Measurements from ENCODE around the gene COMMD10.

Gene COMMD10

DNA sequence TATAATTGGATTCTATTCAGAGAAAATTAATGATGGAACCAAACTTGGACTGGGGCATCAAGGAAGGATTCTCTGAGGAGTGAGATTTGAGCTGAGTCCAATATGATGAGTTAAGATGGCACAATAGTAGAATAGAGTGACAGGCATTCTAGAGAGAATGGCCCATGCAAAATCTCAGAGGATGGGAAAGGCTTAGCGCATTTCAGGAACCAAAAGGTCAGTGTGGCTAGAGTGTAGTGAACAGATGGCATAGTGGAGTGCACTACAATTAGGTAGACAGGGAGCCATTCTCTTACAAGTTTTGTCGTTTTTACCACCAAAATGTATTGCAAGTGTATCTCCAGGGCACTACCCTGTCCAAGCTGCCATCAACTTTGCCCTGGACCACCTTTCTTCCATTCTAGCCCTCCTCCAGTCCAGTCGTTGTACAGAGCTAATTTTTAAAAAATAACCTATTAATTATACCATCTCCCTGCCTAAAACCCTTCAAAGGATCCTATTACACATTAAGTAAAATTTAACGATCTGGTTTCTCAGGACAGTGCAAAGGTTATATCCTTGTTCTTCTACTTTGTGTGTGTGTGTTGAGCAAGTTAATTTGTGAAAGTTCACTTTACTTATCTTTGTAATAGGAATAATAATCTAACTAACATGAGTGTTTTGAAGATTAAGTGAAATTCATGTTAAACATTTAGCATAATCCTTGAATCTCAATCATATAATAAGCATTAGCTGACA lies 211.7 kb downstream of the COMMD10 start:
- Histone ChIP-seq H3K36me3 (ENCODE audit: control insufficient read depth in 5 of 5, insufficient read depth in 5 of 5, low read length in 5 of 5) (peaks cover 8 to 30% (median 20%) of the 10 kb centered on the region in 5 donors), H3K27me3 (ENCODE audit: control insufficient read depth in 5 of 5, insufficient read depth in 4 of 5, low read length in 5 of 5) (no peaks in the 10 kb centered on the region), H3K27ac (ENCODE audit: low read depth, low read length) (no peak overlapping the region), H3K4me1 (ENCODE audit: control insufficient read depth in 5 of 5, insufficient read depth in 5 of 5, low read length in 5 of 5) (no peaks in the 10 kb centered on the region), H3K9ac (ENCODE audit: low read length in 5 of 5) (no peak overlapping the region), H3K9me3 (ENCODE audit: control insufficient read depth in 5 of 5, low read length in 5 of 5) (peaks cover 8 to 11% (median 10%) of the 10 kb centered on the region in 5 donors), H3K4me3 (ENCODE audit: low read depth in 1 of 5, low read length in 5 of 5) (no peak overlapping the region)

DNA sequence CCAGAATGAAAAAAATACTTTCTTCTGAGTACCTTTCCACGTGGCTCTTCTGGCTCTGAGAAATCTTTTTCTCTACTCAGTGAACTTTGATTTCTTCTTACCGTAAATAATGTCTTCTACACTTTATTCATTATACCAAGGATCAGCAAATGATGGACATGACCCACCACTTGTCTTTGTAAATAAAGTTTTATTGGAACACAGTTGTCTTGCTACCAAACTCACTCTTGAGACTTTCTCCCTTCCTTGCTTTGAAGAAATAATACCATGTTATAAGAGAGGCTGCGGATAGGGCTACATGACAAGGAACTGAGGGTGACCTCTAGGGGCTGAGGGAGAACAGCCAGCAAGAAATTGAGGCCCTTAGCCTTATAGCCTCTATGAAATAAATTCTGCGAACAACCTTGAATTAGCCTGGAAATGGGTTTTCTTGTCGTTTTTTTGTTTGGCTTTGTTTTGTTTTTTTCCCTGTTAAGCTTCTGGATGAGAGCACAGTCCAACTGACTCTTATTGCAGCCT lies 212.5 kb downstream of the COMMD10 start:
- no peak overlapping the region for H3K9ac ChIP-seq (ENCODE audit: low read length in 5 of 5)
- H3K27ac ChIP-seq (ENCODE audit: low read depth, low read length) = no peak overlapping the region
- H3K9me3 ChIP-seq (ENCODE audit: control insufficient read depth in 5 of 5, low read length in 5 of 5) = peaks cover 8 to 11% (median 10%) of the 10 kb centered on the region in 5 donors
- no peaks in the 10 kb centered on the region for H3K4me1 ChIP-seq (ENCODE audit: control insufficient read depth in 5 of 5, insufficient read depth in 5 of 5, low read length in 5 of 5)
- no peaks in the 10 kb centered on the region for H3K27me3 ChIP-seq (ENCODE audit: control insufficient read depth in 5 of 5, insufficient read depth in 4 of 5, low read length in 5 of 5)
- peaks cover 8 to 37% (median 21%) of the 10 kb centered on the region in 5 donors for H3K36me3 ChIP-seq (ENCODE audit: control insufficient read depth in 5 of 5, insufficient read depth in 5 of 5, low read length in 5 of 5)
- H3K4me3 ChIP-seq (ENCODE audit: low read depth in 1 of 5, low read length in 5 of 5) = no peak overlapping the region

DNA sequence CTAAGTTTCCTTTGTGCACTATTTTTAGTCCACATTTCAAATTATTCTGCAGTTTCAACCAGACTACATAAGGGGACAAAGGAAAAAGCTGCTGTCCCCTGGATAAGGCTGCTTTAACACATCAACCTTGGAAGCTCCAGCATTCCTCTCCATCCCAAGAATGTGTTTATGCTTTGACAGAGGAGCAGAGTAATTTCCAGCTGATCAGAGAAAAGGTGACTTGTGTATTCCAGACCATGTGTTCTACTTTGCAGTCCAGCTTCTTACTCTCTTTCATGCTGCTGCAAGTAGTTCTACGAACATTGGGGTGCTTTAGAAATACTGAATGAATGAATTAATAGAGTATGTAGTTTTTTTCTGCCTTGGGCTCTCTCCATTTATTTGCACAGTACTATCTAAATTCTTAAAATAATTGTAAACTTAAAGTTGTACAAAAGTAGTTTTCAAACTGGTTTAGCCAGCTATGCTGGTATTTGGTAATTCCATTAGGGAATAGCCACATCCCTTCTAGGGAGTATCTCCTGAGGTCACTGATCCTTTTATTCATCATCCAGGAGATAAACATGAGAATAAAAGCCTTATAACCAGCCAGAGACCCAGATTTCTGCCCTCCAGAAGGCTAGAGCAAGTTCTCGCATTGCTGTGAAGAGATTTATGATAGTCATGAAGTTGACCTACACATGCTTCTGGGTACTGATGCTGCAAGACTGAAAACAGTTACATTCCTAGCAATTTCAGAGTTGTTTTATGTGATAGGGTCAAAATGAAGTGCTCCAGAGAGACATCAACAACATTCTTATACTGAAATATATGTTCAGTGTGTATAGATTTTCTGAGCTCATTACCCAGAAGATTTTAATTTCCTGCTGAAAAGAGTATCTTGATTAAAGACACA lies 215.2 kb downstream of the COMMD10 start:
- peaks cover 8 to 15% (median 10%) of the 10 kb centered on the region in 5 donors for H3K9me3 ChIP-seq (ENCODE audit: control insufficient read depth in 5 of 5, low read length in 5 of 5)
- H3K36me3 ChIP-seq (ENCODE audit: control insufficient read depth in 5 of 5, insufficient read depth in 5 of 5, low read length in 5 of 5) = peaks cover 13 to 55% (median 37%) of the 10 kb centered on the region in 5 donors
- no peak overlapping the region for H3K27ac ChIP-seq (ENCODE audit: low read depth, low read length)
- no peak overlapping the region for H3K4me3 ChIP-seq (ENCODE audit: low read depth in 1 of 5, low read length in 5 of 5)
- no peaks in the 10 kb centered on the region for H3K4me1 ChIP-seq (ENCODE audit: control insufficient read depth in 5 of 5, insufficient read depth in 5 of 5, low read length in 5 of 5)
- no peaks in the 10 kb centered on the region for H3K27me3 ChIP-seq (ENCODE audit: control insufficient read depth in 5 of 5, insufficient read depth in 4 of 5, low read length in 5 of 5)
- no peak overlapping the region for H3K9ac ChIP-seq (ENCODE audit: low read length in 5 of 5)

DNA sequence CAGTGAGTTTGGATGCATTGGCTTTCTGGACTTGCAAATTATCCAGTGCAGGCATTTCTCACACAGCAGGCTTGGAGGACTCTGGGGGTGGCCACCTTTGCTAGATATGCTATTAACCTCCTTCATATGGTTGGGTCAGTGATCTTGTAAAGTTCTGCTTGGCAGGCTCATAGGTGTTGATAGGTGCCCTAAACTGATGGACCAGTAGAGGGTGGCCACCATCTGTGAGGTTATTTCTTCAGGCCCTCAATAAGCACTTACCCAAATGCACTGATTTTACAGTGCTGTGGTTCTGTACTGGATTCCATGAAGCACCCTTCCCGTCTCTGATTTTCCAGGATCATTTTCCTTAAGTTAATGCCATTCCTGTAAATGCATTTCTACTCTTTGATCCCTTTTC lies 216.3 kb downstream of the COMMD10 start:
- no peaks in the 10 kb centered on the region for H3K27me3 ChIP-seq (ENCODE audit: control insufficient read depth in 5 of 5, insufficient read depth in 4 of 5, low read length in 5 of 5)
- H3K4me3 ChIP-seq (ENCODE audit: low read depth in 1 of 5, low read length in 5 of 5) = no peak overlapping the region
- H3K9me3 ChIP-seq (ENCODE audit: control insufficient read depth in 5 of 5, low read length in 5 of 5) = peaks cover 8 to 16% (median 12%) of the 10 kb centered on the region in 5 donors
- H3K27ac ChIP-seq (ENCODE audit: low read depth, low read length) = no peak overlapping the region
- H3K9ac ChIP-seq (ENCODE audit: low read length in 5 of 5) = no peak overlapping the region
- H3K4me1 ChIP-seq (ENCODE audit: control insufficient read depth in 5 of 5, insufficient read depth in 5 of 5, low read length in 5 of 5) = no peaks in the 10 kb centered on the region
- H3K36me3 ChIP-seq (ENCODE audit: control insufficient read depth in 5 of 5, insufficient read depth in 5 of 5, low read length in 5 of 5) = peaks cover 22 to 64% (median 46%) of the 10 kb centered on the region in 5 donors

DNA sequence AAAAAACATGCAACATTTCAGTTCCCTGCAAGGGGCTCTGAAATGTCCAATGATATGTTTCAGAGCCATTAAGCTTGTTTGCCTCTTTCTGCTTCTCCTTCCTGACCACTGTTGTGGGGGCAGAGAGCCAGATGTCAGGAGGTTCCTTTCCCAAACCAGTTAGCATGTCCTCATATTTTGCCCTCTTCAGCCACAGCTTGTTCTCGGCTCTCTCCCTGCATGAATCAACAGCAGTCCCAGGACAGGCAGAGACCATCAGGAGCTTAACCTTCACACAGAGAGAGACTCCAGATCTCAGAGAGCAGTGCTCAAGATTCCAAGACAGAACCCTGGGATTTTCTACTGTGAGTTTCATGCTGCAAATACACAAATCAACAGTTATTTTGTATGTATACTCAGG lies 218.5 kb downstream of the COMMD10 start:
- H3K4me3 ChIP-seq (ENCODE audit: low read depth in 1 of 5, low read length in 5 of 5) = no peak overlapping the region
- H3K36me3 ChIP-seq (ENCODE audit: control insufficient read depth in 5 of 5, insufficient read depth in 5 of 5, low read length in 5 of 5) = peaks cover 22 to 67% (median 56%) of the 10 kb centered on the region in 5 donors
- no peak overlapping the region for H3K27ac ChIP-seq (ENCODE audit: low read depth, low read length)
- H3K27me3 ChIP-seq (ENCODE audit: control insufficient read depth in 5 of 5, insufficient read depth in 4 of 5, low read length in 5 of 5) = no peaks in the 10 kb centered on the region
- H3K9ac ChIP-seq (ENCODE audit: low read length in 5 of 5) = no peak overlapping the region
- H3K9me3 ChIP-seq (ENCODE audit: control insufficient read depth in 5 of 5, low read length in 5 of 5) = peaks cover 13 to 26% (median 20%) of the 10 kb centered on the region in 5 donors
- no peaks in the 10 kb centered on the region for H3K4me1 ChIP-seq (ENCODE audit: control insufficient read depth in 5 of 5, insufficient read depth in 5 of 5, low read length in 5 of 5)

GRCh38 chr5:116303810-116304209 lies 219.0 kb downstream of the COMMD10 start:
- no peak overlapping the region for H3K27ac ChIP-seq (ENCODE audit: low read depth, low read length)
- H3K9me3 ChIP-seq (ENCODE audit: control insufficient read depth in 5 of 5, low read length in 5 of 5) = peaks cover 14 to 28% (median 20%) of the 10 kb centered on the region in 5 donors
- peaks cover 22 to 64% (median 52%) of the 10 kb centered on the region in 5 donors for H3K36me3 ChIP-seq (ENCODE audit: control insufficient read depth in 5 of 5, insufficient read depth in 5 of 5, low read length in 5 of 5)
- no peaks in the 10 kb centered on the region for H3K4me1 ChIP-seq (ENCODE audit: control insufficient read depth in 5 of 5, insufficient read depth in 5 of 5, low read length in 5 of 5)
- H3K27me3 ChIP-seq (ENCODE audit: control insufficient read depth in 5 of 5, insufficient read depth in 4 of 5, low read length in 5 of 5) = no peaks in the 10 kb centered on the region
- no peak overlapping the region for H3K9ac ChIP-seq (ENCODE audit: low read length in 5 of 5)
- H3K4me3 ChIP-seq (ENCODE audit: low read depth in 1 of 5, low read length in 5 of 5) = no peak overlapping the region

GRCh38 chr5:116305899-116306298 lies 221.1 kb downstream of the COMMD10 start:
- H3K9me3 ChIP-seq (ENCODE audit: control insufficient read depth in 5 of 5, low read length in 5 of 5) = peaks cover 14 to 37% (median 23%) of the 10 kb centered on the region in 5 donors

GRCh38 chr5:116306846-116307245 lies 222.0 kb downstream of the COMMD10 start:
- H3K27ac ChIP-seq (ENCODE audit: low read depth, low read length) = no peak overlapping the region
- H3K4me3 ChIP-seq (ENCODE audit: low read depth in 1 of 5, low read length in 5 of 5) = peak overlapping the region in 1 of 5 donors; percentile 6
- H3K4me1 ChIP-seq (ENCODE audit: control insufficient read depth in 5 of 5, insufficient read depth in 5 of 5, low read length in 5 of 5) = no peaks in the 10 kb centered on the region
- H3K9ac ChIP-seq (ENCODE audit: low read length in 5 of 5) = no peak overlapping the region
- H3K36me3 ChIP-seq (ENCODE audit: control insufficient read depth in 5 of 5, insufficient read depth in 5 of 5, low read length in 5 of 5) = peaks cover 22 to 58% (median 46%) of the 10 kb centered on the region in 5 donors
- no peaks in the 10 kb centered on the region for H3K27me3 ChIP-seq (ENCODE audit: control insufficient read depth in 5 of 5, insufficient read depth in 4 of 5, low read length in 5 of 5)
- peaks cover 14 to 37% (median 23%) of the 10 kb centered on the region in 5 donors for H3K9me3 ChIP-seq (ENCODE audit: control insufficient read depth in 5 of 5, low read length in 5 of 5)

More at GRCh38 chr5:116305899-116306298, 221.1 kb downstream of the COMMD10 start:
- H3K27ac ChIP-seq (ENCODE audit: low read depth, low read length) = no peak overlapping the region
- peaks cover 22 to 61% (median 49%) of the 10 kb centered on the region in 5 donors for H3K36me3 ChIP-seq (ENCODE audit: control insufficient read depth in 5 of 5, insufficient read depth in 5 of 5, low read length in 5 of 5)
- no peaks in the 10 kb centered on the region for H3K4me1 ChIP-seq (ENCODE audit: control insufficient read depth in 5 of 5, insufficient read depth in 5 of 5, low read length in 5 of 5)
- H3K4me3 ChIP-seq (ENCODE audit: low read depth in 1 of 5, low read length in 5 of 5) = no peak overlapping the region
- H3K27me3 ChIP-seq (ENCODE audit: control insufficient read depth in 5 of 5, insufficient read depth in 4 of 5, low read length in 5 of 5) = no peaks in the 10 kb centered on the region
- no peak overlapping the region for H3K9ac ChIP-seq (ENCODE audit: low read length in 5 of 5)

GRCh38 chr5:116308391-116308790 lies 223.6 kb downstream of the COMMD10 start:
- Histone ChIP-seq H3K36me3 (ENCODE audit: control insufficient read depth in 5 of 5, insufficient read depth in 5 of 5, low read length in 5 of 5) (peaks cover 22 to 47% (median 38%) of the 10 kb centered on the region in 5 donors), H3K27me3 (ENCODE audit: control insufficient read depth in 5 of 5, insufficient read depth in 4 of 5, low read length in 5 of 5) (no peaks in the 10 kb centered on the region)

More at GRCh38 chr5:116308391-116308790, 223.6 kb downstream of the COMMD10 start:
- Histone ChIP-seq H3K9ac (ENCODE audit: low read length in 5 of 5) (no peak overlapping the region), H3K4me1 (ENCODE audit: control insufficient read depth in 5 of 5, insufficient read depth in 5 of 5, low read length in 5 of 5) (no peaks in the 10 kb centered on the region), H3K27ac (ENCODE audit: low read depth, low read length) (no peak overlapping the region), H3K9me3 (ENCODE audit: control insufficient read depth in 5 of 5, low read length in 5 of 5) (peaks cover 14 to 37% (median 23%) of the 10 kb centered on the region in 5 donors), H3K4me3 (ENCODE audit: low read depth in 1 of 5, low read length in 5 of 5) (peak overlapping the region in 1 of 5 donors; percentile 8)
